H1 (cell line): ENCODE data around the gene DNAJB8. TPM values are rescaled to one million over a fixed set of nuclear protein-coding genes. Genes with fewer than 3 reads are reported as not detected.

Source experiments
- CTCF ChIA-PET: fragments of 300-600 bp; sonication (Branson Sonifier 250); formaldehyde crosslinking; loops from one replicate; lab custom pipeline; 2021; ENCODE audit not compliant: partially characterized antibody; lab: Charles Lee
- POLR2A ChIA-PET: fragments of 300-600 bp; sonication (Branson Sonifier 250); formaldehyde crosslinking; loops from one replicate; lab custom pipeline; 2021; ENCODE audit warnings: inconsistent platforms; ENCODE audit not compliant: partially characterized antibody; lab: Charles Lee
- DNase-seq, 2 experiments: peaks; one replicate each; pipeline versions ENCODE4 v3.0.0 to v3.0.0-alpha.2; 2010 to 2022; ENCODE audit warnings: low spot score in 2 of 2, low read depth in 1 of 2, mixed read lengths in 1 of 2
- FAIRE-seq: peaks from 2 replicates; lab custom pipeline; 2011; peaks lifted over from hg19 to GRCh38; lab: Jason Lieb, UNC
- H2AFZ ChIP-seq: 2 replicates; pipeline ENCODE4 v1.8.1; 2012; ENCODE audit warnings: low read length, inconsistent platforms
- H2AK5ac ChIP-seq: 2 replicates; pipeline ENCODE4 v1.6.1; 2013; ENCODE audit warnings: low read depth, low read length
- H2BK120ac ChIP-seq: replicated peaks from 2 replicates; pipeline ENCODE3; 2013; ENCODE audit warnings: low read depth, low read length, inconsistent platforms
- H2BK12ac ChIP-seq: 2 replicates; pipeline ENCODE4 v1.6.1; 2013; ENCODE audit warnings: low read depth, low read length
- H2BK15ac ChIP-seq: 2 replicates; pipeline ENCODE4 v1.6.1; 2013; ENCODE audit warnings: low read length
- H2BK20ac ChIP-seq: 2 replicates; pipeline ENCODE4 v1.6.1; 2013; ENCODE audit warnings: low read length
- H2BK5ac ChIP-seq: 2 replicates; pipeline ENCODE4 v1.6.1; 2013; ENCODE audit warnings: low read depth, low read length
- H3K14ac ChIP-seq: 2 replicates; pipeline ENCODE4 v1.6.1; 2013; ENCODE audit warnings: inconsistent platforms; ENCODE audit not compliant: insufficient read length
- H3K18ac ChIP-seq: 2 replicates; pipeline ENCODE4 v1.6.1; 2013; ENCODE audit warnings: low read length; ENCODE audit errors: extremely low read depth
- H3K23ac ChIP-seq: 2 replicates; pipeline ENCODE4 v1.6.1; 2013; ENCODE audit warnings: inconsistent platforms; ENCODE audit not compliant: insufficient read length
- H3K23me2 ChIP-seq: 2 replicates; pipeline ENCODE4 v1.6.1; 2013; ENCODE audit warnings: low read depth, low read length
- H3K27ac ChIP-seq: 2 replicates; pipeline ENCODE4 v1.6.1; 2011; ENCODE audit warnings: low read depth, low read length, inconsistent platforms
- H3K27me3 ChIP-seq, 4 experiments: replicated peaks in 1 of 4; 1 replicate in 1 of 4; 2 replicates in 3 of 4; pipeline versions ENCODE4 v1.6.1 to v1.8.1; 2011 to 2013; ENCODE audit warnings: low read length in 3 of 4, mild to moderate bottlenecking in 3 of 4, inconsistent platforms in 2 of 4, mixed read lengths in 2 of 4, moderate library complexity in 1 of 4; ENCODE audit not compliant: control insufficient read depth in 3 of 4, insufficient read depth in 3 of 4; ENCODE audit errors: extremely low read depth in 1 of 4
- H3K36me3 ChIP-seq, 4 experiments: 2 replicates each; pipeline versions ENCODE4 v1.6.1 to v1.8.1; 2011 to 2013; ENCODE audit warnings: mild to moderate bottlenecking in 4 of 4, low read length in 3 of 4, moderate library complexity in 2 of 4, control low read depth in 1 of 4, inconsistent platforms in 1 of 4; ENCODE audit not compliant: insufficient read depth in 4 of 4, control insufficient read depth in 2 of 4
- H3K4ac ChIP-seq: replicated peaks from 2 replicates; pipeline ENCODE3; 2013; ENCODE audit warnings: low read length, low read depth, mixed read lengths, inconsistent platforms; ENCODE audit not compliant: insufficient read length
- H3K4me1 ChIP-seq, 4 experiments: replicated peaks in 1 of 4; 1 replicate in 1 of 4; 2 replicates in 3 of 4; pipeline versions ENCODE4 v1.6.1 to v1.8.1; 2011 to 2013; ENCODE audit warnings: low read length in 3 of 4, inconsistent platforms in 2 of 4, mixed read lengths in 1 of 4; ENCODE audit not compliant: insufficient read depth in 4 of 4, control insufficient read depth in 3 of 4
- H3K4me2 ChIP-seq, 2 experiments: 2 replicates each; pipeline versions ENCODE4 v1.6.1 to v1.8.1; 2011 to 2013; ENCODE audit warnings: low read depth in 2 of 2, low read length in 2 of 2, control low read depth in 1 of 2, inconsistent platforms in 1 of 2, mild to moderate bottlenecking in 1 of 2; ENCODE audit not compliant: insufficient read depth in 1 of 2
- H3K4me3 ChIP-seq, 4 experiments: fragments of 200-600, 300-600 bp in 1 of 4; sonication (generic), shearing (Covaris generic), sonication (Bioruptor Twin) in 1 of 4; 2 replicates each; pipeline versions ENCODE4 v1.5.1 to v1.8.1; 2011 to 2016; ENCODE audit warnings: low read length in 4 of 4, low read depth in 3 of 4, control low read depth in 2 of 4, inconsistent platforms in 2 of 4, mild to moderate bottlenecking in 2 of 4, mixed read lengths in 1 of 4, moderate library complexity in 1 of 4; ENCODE audit not compliant: insufficient read depth in 2 of 4; ENCODE audit errors: extremely low read depth in 1 of 4
- H3K56ac ChIP-seq: replicated peaks from 2 replicates; pipeline ENCODE3; 2013; ENCODE audit warnings: low read depth, mild to moderate bottlenecking, mixed read lengths, low read length, inconsistent platforms; ENCODE audit not compliant: insufficient read length
- H3K79me1 ChIP-seq: 2 replicates; pipeline ENCODE4 v1.6.1; 2013; ENCODE audit warnings: low read depth, low read length, control low read depth
- H3K79me2 ChIP-seq, 2 experiments: 2 replicates each; pipeline versions ENCODE4 v1.6.1 to v1.8.1; 2012 to 2013; ENCODE audit warnings: low read length in 2 of 2, mild to moderate bottlenecking in 2 of 2, inconsistent platforms in 1 of 2; ENCODE audit not compliant: insufficient read depth in 2 of 2, control insufficient read depth in 1 of 2
- H3K9ac ChIP-seq, 4 experiments: replicated peaks in 1 of 4; 1 replicate in 1 of 4; 2 replicates in 3 of 4; pipeline versions ENCODE4 v1.6.1 to v1.8.1; 2011 to 2013; ENCODE audit warnings: low read depth in 3 of 4, low read length in 3 of 4, control low read depth in 2 of 4, mild to moderate bottlenecking in 2 of 4, moderate library complexity in 2 of 4, inconsistent platforms in 1 of 4; ENCODE audit errors: extremely low read depth in 1 of 4
- H3K9me3 ChIP-seq, 2 experiments: 2 replicates each; pipeline versions ENCODE4 v1.6.1 to v1.8.1; 2012 to 2013; ENCODE audit warnings: mild to moderate bottlenecking in 2 of 2, moderate library complexity in 2 of 2, control low read depth in 1 of 2, inconsistent platforms in 1 of 2, low read depth in 1 of 2, low read length in 1 of 2, mixed read lengths in 1 of 2; ENCODE audit not compliant: insufficient read depth in 2 of 2
- H4K20me1 ChIP-seq, 2 experiments: replicated peaks in 1 of 2; 2 replicates each; pipeline versions ENCODE3 to v1.8.1; 2011 to 2013; ENCODE audit warnings: inconsistent platforms in 2 of 2, low read length in 2 of 2, mild to moderate bottlenecking in 1 of 2; ENCODE audit not compliant: insufficient read depth in 2 of 2, control insufficient read depth in 1 of 2
- H4K5ac ChIP-seq: 2 replicates; pipeline ENCODE4 v1.6.1; 2013; ENCODE audit warnings: low read length, low read depth, mixed read lengths, inconsistent platforms; ENCODE audit not compliant: insufficient read length
- H4K8ac ChIP-seq: 2 replicates; pipeline ENCODE4 v1.8.0; 2013; ENCODE audit warnings: mild to moderate bottlenecking, moderate library complexity, low read length, inconsistent platforms; ENCODE audit not compliant: insufficient read depth; ENCODE audit errors: extremely low read depth
- H4K91ac ChIP-seq: replicated peaks from 2 replicates; pipeline ENCODE3; 2013; ENCODE audit warnings: low read length, mixed read lengths, inconsistent platforms; ENCODE audit not compliant: insufficient read length
- ATF2 ChIP-seq: IDR thresholded peaks from 2 replicates; pipeline ENCODE4 v1.6.1; 2012; ENCODE audit warnings: low read length, inconsistent platforms
- CTCF ChIP-seq, 3 experiments: IDR thresholded peaks; 1 replicate in 2 of 3; 2 replicates in 1 of 3; pipeline versions ENCODE4 v1.5.1 to v1.6.1; 2011; ENCODE audit warnings: low read length in 3 of 3, mild to moderate bottlenecking in 3 of 3, inconsistent platforms in 2 of 3, low read depth in 1 of 3, moderate library complexity in 1 of 3; ENCODE audit not compliant: insufficient read depth in 1 of 3; ENCODE audit errors: control extremely low read depth in 1 of 3
- KDM1A ChIP-seq: fragments of 200-600, 300-600 bp; sonication (generic); IDR thresholded peaks from 2 replicates; pipeline ENCODE4 v1.7.1; 2016; ENCODE audit warnings: mild to moderate bottlenecking, low read length, borderline replicate concordance
- POLR2AphosphoS5 ChIP-seq: IDR thresholded peaks from 2 replicates; pipeline ENCODE4 v1.6.1; 2011; ENCODE audit warnings: low read depth, low read length
- SRF ChIP-seq: IDR thresholded peaks from 2 replicates; pipeline ENCODE4 v1.6.1; 2011; ENCODE audit warnings: mild to moderate bottlenecking, low read depth, low read length, moderate library complexity
- TCF12 ChIP-seq: IDR thresholded peaks from 2 replicates; pipeline ENCODE4 v1.6.1; 2011; ENCODE audit warnings: low read depth, mild to moderate bottlenecking, low read length
- WGBS, 2 experiments: shearing (Covaris generic) in 1 of 2; methylation state at CpG; one replicate each; pipeline versions ENCODE4 v1.1.6 to v1.1.7; 2013 to 2015; ENCODE audit warnings: low lambda C conversion rate in 2 of 2, mixed read lengths in 2 of 2, inconsistent platforms in 1 of 2, low coverage in 1 of 2, missing lambda C conversion rate in 1 of 2; ENCODE audit not compliant: insufficient replicate concordance in 2 of 2, insufficient coverage in 1 of 2, insufficient read length in 1 of 2; ENCODE audit errors: extremely low coverage in 1 of 2, missing lambda C conversion rate in 1 of 2; 5-methylcytosine and 5-hydroxymethylcytosine counted together
- polyA plus RNA-seq, 7 experiments: library from polyadenylated mRNA; depleted of rRNA in 3 of 7; stranded (reverse) in 5 of 7; unstranded in 2 of 7; fragments of >200 nt in 5 of 7; fragments of 200-250 nt in 2 of 7; gene quantifications; 1 replicate in 5 of 7; 2 replicates in 1 of 7; 4 replicates in 1 of 7; pipeline versions ENCODE4 v1.2.1 to v1.2.3, GENCODE V29; 2011 to 2013; ENCODE audit warnings: missing spikeins in 2 of 7, mixed read lengths in 2 of 7
- total RNA-seq: library from RNA; stranded (reverse); fragmentation: NEBNext Ultra II Directional; extraction: Animal tissue kit (Norgen Biotek cat#: 25700); gene quantifications from 2 replicates; pipeline ENCODE4 v1.2.1, GENCODE V29; 2021

DNAJB8 gene
- total and polyA plus RNA-seq, 2 of the 8 experiments (the other 6 are each of a cell fraction or from before 2014, with no cell fraction given) = not detected

GRCh38 chr3:128473737-128474136 is 7.0 kb upstream of the DNAJB8 start:
- Histone ChIP-seq H3K23ac (no peak overlapping the region), H3K4me1 (peaks cover 0 to 17% (median 4%) of the 10 kb centered on the region in 4 experiments; a peak in 5 of 7 replicates), H3K9ac (no peak overlapping the region), H3K56ac (no peak overlapping the region), H3K18ac (no peak overlapping the region), H3K14ac (no peak overlapping the region), H4K20me1 (peaks cover 2 to 3% of the 10 kb centered on the region in 2 experiments), H4K91ac (no peak overlapping the region), H2BK5ac (no peak overlapping the region), H3K79me1 (no peaks in the 10 kb centered on the region; the same call in 1 of the 2 replicates), H4K8ac (no peak overlapping the region), H4K5ac (no peak overlapping the region), H3K23me2 (peaks cover 2% of the 10 kb centered on the region; the same call in 1 of the 2 replicates), H2AFZ (no peak overlapping the region), H3K4ac (no peak overlapping the region), H2BK15ac (no peak overlapping the region), H3K27ac (no peak overlapping the region), H2AK5ac (no peak overlapping the region)
- FAIRE-seq = no peak
- no peak for DNase-seq
- 42% methylated on average over 4 of the region's 4 CpGs; no CpG with 5 or more reads in 1 of the 2 experiments for WGBS, 2 experiments
- CTCF ChIA-PET = interaction anchor here (0.9 to 4.2 kb wide), 8 partner anchors 9 to 47 kb away, joined by 3 to 28 read pairs (median 6); no protein-coding TSS in a partner anchor
- no peak for TF ChIP-seq ATF2
- no peak for TF ChIP-seq SRF
- TF ChIP-seq CTCF (IDR thresholded peaks at IDR 0.05; ENCODE audit: control extremely low read depth in 1 of 3, insufficient read depth in 1 of 3, low read depth in 1 of 3, low read length in 3 of 3) = no peak
- peak; percentile 41; the same call in 1 of the 2 replicates for TF ChIP-seq KDM1A
- TF ChIP-seq POLR2AphosphoS5 = peak; percentile 87
- TF ChIP-seq TCF12 = 0 out of 2 replicates have a peak, but pooled peaks have one; percentile 44
- TF ChIP-seq, all 59 proteins: peak for 3
- H3K9me3 ChIP-seq = 0 out of 4 replicates have a peak, but pooled peaks cover 0 to 3% of the 10 kb centered on the region in 2 experiments
- peaks cover 52 to 91% (median 83%) of the 10 kb centered on the region in 4 experiments for H3K27me3 ChIP-seq
- H2BK20ac ChIP-seq = no peak overlapping the region
- POLR2A ChIA-PET = interaction anchor here (1.3 kb wide), 1 partner anchor 9 kb away, joined by 4 read pairs; no protein-coding TSS in a partner anchor
- H3K4me3 ChIP-seq = no peak overlapping the region
- no peaks in the 10 kb centered on the region for H3K36me3 ChIP-seq
- peak overlapping the region in 1 of 2 experiments; percentile 38; a peak in 1 of 4 replicates for H3K4me2 ChIP-seq
- no peaks in the 10 kb centered on the region for H3K79me2 ChIP-seq
- H2BK12ac ChIP-seq = no peak overlapping the region
- no peak overlapping the region for H2BK120ac ChIP-seq
